Activated CD4-positive, CD25-positive, alpha-beta regulatory T cell treated with anti-CD3 and anti-CD28 coated beads, Interleukin-2, amount 50 U/mL, for 24 hours (primary cell): ENCODE measurements around the gene CEACAM6.
"Not testable (repeated sequence)": the region's sequence is repeated elsewhere in the genome, so short reads cannot be mapped to it uniquely, and the experiment has no call there.

Experiments used
- ATAC-seq, 2 donors: fragments of 150-1000 bp; cut with Tn5 transposase; one replicate each; pipeline ENCODE4 v1.10.0; 2021; ENCODE audit warnings: mild to moderate bottlenecking in 1 of 2, moderate library complexity in 1 of 2

The CEACAM6 gene

GRCh38 chr19:41755328-41755913 is at the start of gene CEACAM6:
Gene CEACAM6, plus strand, starts transcription at chr19:41755530. Its CDS starts 109 bp downstream, at chr19:41755639.
- ATAC-seq = no peak

GRCh38 chr19:41706741-41707501 is 48.4 kb upstream of the CEACAM6 start:
- ATAC-seq = peak; percentile 86 to 88

- no peak for ATAC-seq
Observed at GRCh38 chr19:41707502-41707812, 47.9 kb upstream of the CEACAM6 start.

- ATAC-seq = no peak
Observed at GRCh38 chr19:41707871-41708371, 47.4 kb upstream of the CEACAM6 start.

GRCh38 chr19:41708481-41708880 is 46.8 kb upstream of the CEACAM6 start, which contains the start of gene CEACAM5:
Gene CEACAM5, plus strand, starts transcription at chr19:41708626. Its CDS starts 106 bp downstream, at chr19:41708732.
- ATAC-seq = no peak

- not testable (repeated sequence) for ATAC-seq
Observed at GRCh38 chr19:41709516-41709915, 45.8 kb upstream of the CEACAM6 start.

GRCh38 chr19:41709951-41710645 is 45.2 kb upstream of the CEACAM6 start:
- no peak for ATAC-seq

- no peak for ATAC-seq
Observed at GRCh38 chr19:41711376-41712261, 43.7 kb upstream of the CEACAM6 start.

GRCh38 chr19:41714598-41714997 is 40.7 kb upstream of the CEACAM6 start:
- no peak for ATAC-seq

- ATAC-seq = no peak
Observed at GRCh38 chr19:41718761-41719160, 36.6 kb upstream of the CEACAM6 start.

- ATAC-seq = no peak
Observed at GRCh38 chr19:41720103-41720502, 35.2 kb upstream of the CEACAM6 start.

- ATAC-seq = no peak
Observed at GRCh38 chr19:41726493-41726892, 28.8 kb upstream of the CEACAM6 start.

- no peak for ATAC-seq
Observed at GRCh38 chr19:41734156-41734555, 21.2 kb upstream of the CEACAM6 start.

GRCh38 chr19:41734585-41734984 is 20.7 kb upstream of the CEACAM6 start:
- no peak for ATAC-seq

GRCh38 chr19:41735071-41735600 is 20.2 kb upstream of the CEACAM6 start:
- no peak for ATAC-seq

GRCh38 chr19:41739361-41739760 is 16.0 kb upstream of the CEACAM6 start:
- ATAC-seq = no peak

- ATAC-seq = peak; percentile 53 to 66
Observed at GRCh38 chr19:41740415-41741243, 14.7 kb upstream of the CEACAM6 start.

- no peak for ATAC-seq
Observed at GRCh38 chr19:41741244-41741554, 14.1 kb upstream of the CEACAM6 start.

- no peak for ATAC-seq
Observed at GRCh38 chr19:41744850-41745249, 10.5 kb upstream of the CEACAM6 start.

- no peak for ATAC-seq
Observed at GRCh38 chr19:41745756-41746155, 9.6 kb upstream of the CEACAM6 start.

GRCh38 chr19:41746593-41747227 is 8.6 kb upstream of the CEACAM6 start:
- ATAC-seq = peak; percentile 62 to 67
